Caco-2 (cell line): ENCODE data around the gene CRYBG3. TPM values are rescaled to one million over a fixed set of nuclear protein-coding genes. Genes with fewer than 3 reads are reported as not detected.

Experiments
- BruUV-seq: library from RNA; stranded (reverse); fragments of 400-500 nt; replicated peaks from 2 replicates; lab custom pipeline; 2021; lab: Mats Ljungman, UMichigan
- CTCF ChIA-PET: fragments of 300-600 bp; sonication (Branson Sonifier 250); formaldehyde crosslinking; loops from one replicate; lab custom pipeline; 2022; ENCODE audit warnings: antibody characterized with exemption; lab: Charles Lee
- POLR2A ChIA-PET: fragments of 300-600 bp; sonication (Branson Sonifier 250); formaldehyde crosslinking; loops from one replicate; lab custom pipeline; 2022; ENCODE audit warnings: antibody characterized with exemption; lab: Charles Lee
- DNase-seq, 2 experiments: peaks; one replicate each; pipeline versions ENCODE4 v3.0.0 to v3.0.0-alpha.2; 2020 to 2022
- H3K27me3 ChIP-seq: replicated peaks from 2 replicates; pipeline ENCODE4 v1.6.0; 2011; ENCODE audit warnings: low read length; ENCODE audit not compliant: control insufficient read depth, insufficient read depth
- H3K36me3 ChIP-seq: 2 replicates; pipeline ENCODE4 v1.5.1; 2011; ENCODE audit warnings: low read length; ENCODE audit not compliant: control insufficient read depth, insufficient read depth
- H3K4me1 ChIP-seq: fragments of 250-450 bp; sonication (Bioruptor Pico); 2 replicates; pipeline ENCODE4 v1.5.1; 2020; ENCODE audit warnings: mild to moderate bottlenecking
- H3K4me3 ChIP-seq: 2 replicates; pipeline ENCODE4 v1.5.1; 2011; ENCODE audit warnings: low read depth, mild to moderate bottlenecking, control low read depth, low read length
- H3K9me3 ChIP-seq: fragments of 250-450 bp; sonication (Bioruptor Pico); 2 replicates; pipeline ENCODE4 v1.5.1; 2020; ENCODE audit warnings: mild to moderate bottlenecking, moderate library complexity
- H3K27ac Mint-ChIP-seq: one replicate; pipeline ENCODE4 v1.8.0; 2022; ENCODE audit warnings: mixed read lengths; ENCODE audit not compliant: unreplicated experiment
- H3K27me3 Mint-ChIP-seq: one replicate; pipeline ENCODE4 v1.8.0; 2022; ENCODE audit warnings: mixed read lengths; ENCODE audit not compliant: insufficient read depth, unreplicated experiment
- H3K36me3 Mint-ChIP-seq: one replicate; pipeline ENCODE4 v1.8.0; 2022; ENCODE audit warnings: mild to moderate bottlenecking, mixed read lengths; ENCODE audit not compliant: insufficient read depth, unreplicated experiment
- H3K4me1 Mint-ChIP-seq: one replicate; pipeline ENCODE4 v1.8.0; 2022; ENCODE audit warnings: low read depth, mixed read lengths; ENCODE audit not compliant: unreplicated experiment
- H3K4me3 Mint-ChIP-seq: one replicate; pipeline ENCODE4 v1.8.0; 2022; ENCODE audit warnings: mild to moderate bottlenecking, moderate library complexity, mixed read lengths; ENCODE audit not compliant: unreplicated experiment
- H3K9me3 Mint-ChIP-seq: one replicate; pipeline ENCODE4 v1.8.0; 2022; ENCODE audit warnings: mixed read lengths; ENCODE audit not compliant: unreplicated experiment
- intact Hi-C: fragments of 100-400 bp; cut with micrococcal nuclease; formaldehyde crosslinking; loops from one replicate; pipeline ENCODE4 v1.10.0; 2022; ENCODE audit not compliant: unreplicated experiment
- total RNA-seq: library from RNA; stranded (reverse); gene quantifications from 2 replicates; pipeline ENCODE4 v1.2.3, GENCODE V29; 2022
- TF ChIP-seq, protein P1 (sequence below), 2 experiments: fragments of 200-600 bp in 1 of 2; IDR thresholded peaks; 1 replicate in 1 of 2; 2 replicates in 1 of 2; pipeline versions ENCODE4 v1.5.1 to v1.8.0; 2011 to 2022; ENCODE audit warnings: antibody characterized with exemption in 1 of 2, control low read depth in 1 of 2, inconsistent platforms in 1 of 2, low read depth in 1 of 2, low read length in 1 of 2, mild to moderate bottlenecking in 1 of 2, moderate library complexity in 1 of 2; ENCODE audit not compliant: insufficient read depth in 1 of 2, severe bottlenecking in 1 of 2, unreplicated experiment in 1 of 2

Gene CRYBG3
- total RNA-seq, 1 experiment from 2014 or later: 1.3 TPM

GRCh38 chr3:97793420-97794019 is 28.3 kb upstream of the CRYBG3 start:
- Histone ChIP-seq H3K4me1 (no peaks in the 10 kb centered on the region), H3K4me3 (no peak overlapping the region), H3K36me3 (no peaks in the 10 kb centered on the region), H3K9me3 (no peaks in the 10 kb centered on the region), H3K27me3 (no peaks in the 10 kb centered on the region)
- Mint-ChIP-seq H3K4me1 (no peaks in the 10 kb centered on the region), H3K4me3 (no peak overlapping the region), H3K27ac (no peak overlapping the region), H3K36me3 (no peaks in the 10 kb centered on the region), H3K9me3 (no peaks in the 10 kb centered on the region), H3K27me3 (no peaks in the 10 kb centered on the region)
- no TSS peak for BruUV-seq
- peak in 1 of 2 experiments; percentile 27 for DNase-seq
- CTCF ChIA-PET: no interaction called here
- intact Hi-C loops: loop anchor here (1.0 to 10.0 kb wide), 5 partner anchors 28 to 230 kb away; no protein-coding TSS in a partner anchor
- POLR2A ChIA-PET: no interaction called here
- TF ChIP-seq, protein P1, sequence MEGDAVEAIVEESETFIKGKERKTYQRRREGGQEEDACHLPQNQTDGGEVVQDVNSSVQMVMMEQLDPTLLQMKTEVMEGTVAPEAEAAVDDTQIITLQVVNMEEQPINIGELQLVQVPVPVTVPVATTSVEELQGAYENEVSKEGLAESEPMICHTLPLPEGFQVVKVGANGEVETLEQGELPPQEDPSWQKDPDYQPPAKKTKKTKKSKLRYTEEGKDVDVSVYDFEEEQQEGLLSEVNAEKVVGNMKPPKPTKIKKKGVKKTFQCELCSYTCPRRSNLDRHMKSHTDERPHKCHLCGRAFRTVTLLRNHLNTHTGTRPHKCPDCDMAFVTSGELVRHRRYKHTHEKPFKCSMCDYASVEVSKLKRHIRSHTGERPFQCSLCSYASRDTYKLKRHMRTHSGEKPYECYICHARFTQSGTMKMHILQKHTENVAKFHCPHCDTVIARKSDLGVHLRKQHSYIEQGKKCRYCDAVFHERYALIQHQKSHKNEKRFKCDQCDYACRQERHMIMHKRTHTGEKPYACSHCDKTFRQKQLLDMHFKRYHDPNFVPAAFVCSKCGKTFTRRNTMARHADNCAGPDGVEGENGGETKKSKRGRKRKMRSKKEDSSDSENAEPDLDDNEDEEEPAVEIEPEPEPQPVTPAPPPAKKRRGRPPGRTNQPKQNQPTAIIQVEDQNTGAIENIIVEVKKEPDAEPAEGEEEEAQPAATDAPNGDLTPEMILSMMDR (IDR thresholded peaks at IDR 0.05; ENCODE audit: insufficient read depth in 1 of 2, low read depth in 1 of 2, low read length in 1 of 2, severe bottlenecking in 1 of 2, unreplicated experiment in 1 of 2): peak; percentile 54 to 74

- DNase-seq: no peak
- Mint-ChIP-seq H3K27me3 (no peaks in the 10 kb centered on the region), H3K36me3 (no peaks in the 10 kb centered on the region), H3K9me3 (no peaks in the 10 kb centered on the region), H3K27ac (no peak overlapping the region), H3K4me1 (no peaks in the 10 kb centered on the region), H3K4me3 (no peak overlapping the region)
- Histone ChIP-seq H3K4me1 (no peaks in the 10 kb centered on the region), H3K4me3 (no peak overlapping the region), H3K27me3 (no peaks in the 10 kb centered on the region), H3K9me3 (no peaks in the 10 kb centered on the region), H3K36me3 (no peaks in the 10 kb centered on the region)
- intact Hi-C loops: loop anchor here (10.0 kb wide), 1 partner anchor 99 kb away; no protein-coding TSS in a partner anchor
- no TSS peak for BruUV-seq
- TF ChIP-seq, protein P1 (IDR thresholded peaks at IDR 0.05; ENCODE audit: insufficient read depth in 1 of 2, low read depth in 1 of 2, low read length in 1 of 2, severe bottlenecking in 1 of 2, unreplicated experiment in 1 of 2): no peak
- ChIA-PET CTCF (no interaction called here), POLR2A (no interaction called here)
Observed at GRCh38 chr3:97795951-97796350, 25.9 kb upstream of the CRYBG3 start.

GRCh38 chr3:97804471-97804870 is 17.3 kb upstream of the CRYBG3 start:
- Mint-ChIP-seq H3K36me3 (no peaks in the 10 kb centered on the region), H3K9me3 (no peaks in the 10 kb centered on the region), H3K27me3 (peaks cover 7% of the 10 kb centered on the region), H3K27ac (no peak overlapping the region), H3K4me1 (no peaks in the 10 kb centered on the region), H3K4me3 (no peak overlapping the region)
- TF ChIP-seq, protein P1 (IDR thresholded peaks at IDR 0.05; ENCODE audit: insufficient read depth in 1 of 2, low read depth in 1 of 2, low read length in 1 of 2, severe bottlenecking in 1 of 2, unreplicated experiment in 1 of 2): no peak
- DNase-seq: no peak
- no peaks in the 10 kb centered on the region for H3K27me3 ChIP-seq
- no TSS peak for BruUV-seq
- intact Hi-C loops: no loop called here
- no peaks in the 10 kb centered on the region for H3K36me3 ChIP-seq
- H3K4me1 ChIP-seq: no peaks in the 10 kb centered on the region
- ChIA-PET CTCF (no interaction called here), POLR2A (no interaction called here)
- no peaks in the 10 kb centered on the region for H3K9me3 ChIP-seq
- H3K4me3 ChIP-seq: no peak overlapping the region
